HG03064 (cell line): Measurements from ENCODE around the gene RBM44.
"Not testable (repeated sequence)": the region's sequence is repeated elsewhere in the genome, so short reads cannot be mapped to it uniquely, and the experiment has no call there.

Source experiments
- ATAC-seq: cut with Tn5 transposase; IDR thresholded peaks from one replicate; pipeline ENCODE4 v1.9.1; 2021; ENCODE audit warnings: low read depth; ENCODE audit not compliant: unreplicated experiment

The RBM44 gene

GRCh38 chr2:237841051-237841450, 42.5 kb downstream of the RBM44 start:
- no peak for ATAC-seq

- ATAC-seq, result not testable (repeated sequence)
Measured at GRCh38 chr2:237848940-237849339, 50.4 kb downstream of the RBM44 start.

- no peak for ATAC-seq
Measured at GRCh38 chr2:237854295-237854694, 55.7 kb downstream of the RBM44 start.

GRCh38 chr2:237857791-237858190, 59.2 kb downstream of the RBM44 start:
- no peak for ATAC-seq

GRCh38 chr2:237858294-237859081, 59.9 kb downstream of the RBM44 start:
- ATAC-seq, result no peak

- ATAC-seq, result no peak
Measured at GRCh38 chr2:237859082-237859433, 60.5 kb downstream of the RBM44 start.

GRCh38 chr2:237859533-237860272, 61.1 kb downstream of the RBM44 start, which contains the start of gene RAMP1:
Gene RAMP1 (plus strand): TSS chr2:237859623. CDS start chr2:237859676, 53 bp downstream.
- no peak for ATAC-seq

GRCh38 chr2:237860273-237860935, 61.8 kb downstream of the RBM44 start:
- ATAC-seq, result no peak

- ATAC-seq, result no peak
Measured at GRCh38 chr2:237861875-237862527, 63.4 kb downstream of the RBM44 start.

- no peak for ATAC-seq
Measured at GRCh38 chr2:237862528-237862895, 63.9 kb downstream of the RBM44 start.

- no peak for ATAC-seq
Measured at GRCh38 chr2:237863102-237863511, 64.5 kb downstream of the RBM44 start.

- no peak for ATAC-seq
Measured at GRCh38 chr2:237863689-237864443, 65.3 kb downstream of the RBM44 start.

- no peak for ATAC-seq
Measured at GRCh38 chr2:237864444-237864931, 65.9 kb downstream of the RBM44 start.

GRCh38 chr2:237864940-237865622, 66.5 kb downstream of the RBM44 start:
- no peak for ATAC-seq

GRCh38 chr2:237865623-237866041, 67.1 kb downstream of the RBM44 start:
- no peak for ATAC-seq

GRCh38 chr2:237866101-237866621, 67.6 kb downstream of the RBM44 start:
- ATAC-seq, result no peak

- ATAC-seq, result no peak
Measured at GRCh38 chr2:237867465-237867864, 68.9 kb downstream of the RBM44 start.

GRCh38 chr2:237868074-237868473, 69.5 kb downstream of the RBM44 start:
- ATAC-seq, result not testable (repeated sequence)
